Tibial nerve (tissue), 4 donors: ENCODE data around the gene RGS6. TPM values are rescaled to one million over a fixed set of nuclear protein-coding genes. Genes with fewer than 3 reads are reported as not detected.

Experiments used
- DNase-seq, 2 donors: peaks; one replicate each; pipeline ENCODE4 v3.0.0-alpha.2; 2019; ENCODE audit warnings: low spot score in 2 of 2
- H3K27ac ChIP-seq, 4 donors: fragments of 200-600 bp; sonication (generic) in 3 of 4; one replicate each; pipeline ENCODE4 v1.5.1; 2017 to 2019; ENCODE audit warnings: mild to moderate bottlenecking in 1 of 4
- H3K27me3 ChIP-seq, 2 donors: fragments of 200-600 bp; sonication (generic) in 1 of 2; one replicate each; pipeline versions ENCODE4 v1.5.1 to v1.6.0; 2017 to 2019
- H3K36me3 ChIP-seq, 3 donors: fragments of 200-600 bp; sonication (generic); one replicate each; pipeline ENCODE4 v1.5.1; 2018 to 2019
- H3K4me1 ChIP-seq, 4 donors: fragments of 200-600 bp; sonication (generic) in 3 of 4; one replicate each; pipeline ENCODE4 v1.5.1; 2017 to 2019
- H3K4me3 ChIP-seq, 4 donors: fragments of 200-600 bp; sonication (generic) in 3 of 4; one replicate each; pipeline ENCODE4 v1.5.1; 2017 to 2019; ENCODE audit warnings: mild to moderate bottlenecking in 1 of 4, moderate library complexity in 1 of 4
- H3K9me3 ChIP-seq, 4 donors: fragments of 200-600 bp; sonication (generic) in 3 of 4; one replicate each; pipeline ENCODE4 v1.5.1; 2017 to 2019
- CTCF ChIP-seq, 5 experiments: fragments of 200-600 bp in 3 of 5; fragments of 450-650 bp in 2 of 5; sonication (generic) in 3 of 5; IDR thresholded peaks; one replicate each; pipeline ENCODE4 v1.5.1; 2016 to 2019; ENCODE audit warnings: antibody characterized with exemption in 5 of 5, mild to moderate bottlenecking in 3 of 5, moderate library complexity in 2 of 5
- EP300 ChIP-seq, 2 donors: sonication (generic); formaldehyde crosslinking; IDR thresholded peaks; one replicate each; pipeline ENCODE4 v1.6.1; 2017; ENCODE audit warnings: antibody characterized with exemption in 2 of 2, mild to moderate bottlenecking in 1 of 2
- POLR2A ChIP-seq, 2 donors: fragments of 450-650 bp; IDR thresholded peaks; one replicate each; pipeline ENCODE4 v1.6.1; 2017; ENCODE audit warnings: antibody characterized with exemption in 2 of 2, mild to moderate bottlenecking in 2 of 2, moderate library complexity in 2 of 2
- WGBS, 2 donors: methylation state at CpG; one replicate each; pipeline ENCODE4 v1.1.5; 2018; 5-methylcytosine and 5-hydroxymethylcytosine counted together
- total RNA-seq, 4 donors: library from RNA; depleted of rRNA; stranded (reverse); fragments of >200 nt; gene quantifications; one replicate each; pipeline ENCODE4 v1.1.0, GENCODE V29; 2016

The RGS6 gene
- total RNA-seq, 4 donors from 2014 or later, result 43.5 to 67.2 (median 54.7) TPM

GRCh38 chr14:72341686-72342085, 409.5 kb downstream of the RGS6 start:
- WGBS, 2 donors, result 65 to 76% methylated on average over 2 of the region's 2 CpGs
- no peak for DNase-seq
- Histone ChIP-seq H3K27ac (no peak overlapping the region), H3K9me3 (peaks cover 0 to 9% (median 0%) of the 10 kb centered on the region in 4 donors), H3K4me1 (no peaks in the 10 kb centered on the region), H3K27me3 (no peaks in the 10 kb centered on the region), H3K36me3 (no peaks in the 10 kb centered on the region), H3K4me3 (no peak overlapping the region)
- TF ChIP-seq CTCF (IDR thresholded peaks at IDR 0.05) (no peak), POLR2A (IDR thresholded peaks at IDR 0.05) (no peak), EP300 (IDR thresholded peaks at IDR 0.05) (no peak)

GRCh38 chr14:72347118-72347517, 414.9 kb downstream of the RGS6 start:
- Histone ChIP-seq H3K27me3 (no peaks in the 10 kb centered on the region), H3K4me3 (no peak overlapping the region), H3K27ac (no peak overlapping the region), H3K36me3 (no peaks in the 10 kb centered on the region), H3K9me3 (peaks cover 0 to 9% (median 0%) of the 10 kb centered on the region in 4 donors), H3K4me1 (no peaks in the 10 kb centered on the region)
- no peak for DNase-seq
- TF ChIP-seq POLR2A (IDR thresholded peaks at IDR 0.05) (no peak), EP300 (IDR thresholded peaks at IDR 0.05) (no peak), CTCF (IDR thresholded peaks at IDR 0.05) (no peak)
- 67 to 90% methylated on average over 3 of the region's 3 CpGs for WGBS, 2 donors

GRCh38 chr14:72350215-72350614, 418.0 kb downstream of the RGS6 start:
- Histone ChIP-seq H3K27ac (no peak overlapping the region), H3K36me3 (no peaks in the 10 kb centered on the region), H3K9me3 (no peaks in the 10 kb centered on the region), H3K27me3 (no peaks in the 10 kb centered on the region), H3K4me3 (no peak overlapping the region), H3K4me1 (no peaks in the 10 kb centered on the region)
- WGBS, 2 donors, result 91 to 100% methylated on average over 1 of the region's 1 CpG
- TF ChIP-seq CTCF (IDR thresholded peaks at IDR 0.05), result no peak
- TF ChIP-seq POLR2A (IDR thresholded peaks at IDR 0.05), result no peak
- TF ChIP-seq EP300 (IDR thresholded peaks at IDR 0.05), result no peak
- no peak for DNase-seq

GRCh38 chr14:72352012-72352411, 419.8 kb downstream of the RGS6 start:
- DNase-seq, result no peak
- TF ChIP-seq POLR2A (IDR thresholded peaks at IDR 0.05), result no peak
- TF ChIP-seq EP300 (IDR thresholded peaks at IDR 0.05), result no peak
- TF ChIP-seq CTCF (IDR thresholded peaks at IDR 0.05), result no peak
- Histone ChIP-seq H3K4me3 (no peak overlapping the region), H3K27me3 (no peaks in the 10 kb centered on the region), H3K9me3 (no peaks in the 10 kb centered on the region), H3K27ac (no peak overlapping the region), H3K36me3 (no peaks in the 10 kb centered on the region), H3K4me1 (no peaks in the 10 kb centered on the region)
- 89 to 94% methylated on average over 2 of the region's 2 CpGs for WGBS, 2 donors

- no peaks in the 10 kb centered on the region for H3K36me3 ChIP-seq
- H3K27me3 ChIP-seq, result no peaks in the 10 kb centered on the region
- no peaks in the 10 kb centered on the region for H3K9me3 ChIP-seq
- TF ChIP-seq CTCF (IDR thresholded peaks at IDR 0.05) (no peak), POLR2A (IDR thresholded peaks at IDR 0.05) (no peak), EP300 (IDR thresholded peaks at IDR 0.05) (no peak)
- H3K27ac ChIP-seq, result no peak overlapping the region
- H3K4me3 ChIP-seq, result no peak overlapping the region
- no peak for DNase-seq
- no peaks in the 10 kb centered on the region for H3K4me1 ChIP-seq
- WGBS, 2 donors, result 77 to 84% methylated on average over 3 of the region's 3 CpGs
Measured at GRCh38 chr14:72366619-72367018, 434.4 kb downstream of the RGS6 start.
